ENCODE data around the gene TMEM106B. TPM values are rescaled to one million over a fixed set of nuclear protein-coding genes. Genes with fewer than 3 reads are reported as not detected.

TMEM106B gene
- total and polyA plus RNA-seq, 2 experiments from 2014 or later = 48.7 to 80.5 TPM

GRCh38 chr7:12199363-12199762, 11.7 kb upstream of the TMEM106B start:
- DNase-seq = no peak
- Histone ChIP-seq H4K20me1 (ENCODE audit: insufficient read depth) (no peaks in the 10 kb centered on the region), H3K9me2 (ENCODE audit: insufficient read depth) (no peaks in the 10 kb centered on the region), H3K9me3 (ENCODE audit: low read depth) (no peaks in the 10 kb centered on the region), H3K4me2 (ENCODE audit: unreplicated experiment) (no peak overlapping the region), H3K27me3 (replicated peaks; ENCODE audit: insufficient read depth) (0 out of 2 replicates have a peak, but pooled peaks cover 3% of the 10 kb centered on the region), H3K36me3 (ENCODE audit: low read depth) (no peaks in the 10 kb centered on the region), H3K9ac (no peak overlapping the region), H3K79me2 (ENCODE audit: insufficient read depth) (no peaks in the 10 kb centered on the region), H3F3A (ENCODE audit: insufficient read depth) (no peaks in the 10 kb centered on the region), H3K4me3 (no peak overlapping the region), H2AFZ (no peak overlapping the region), H3K4me1 (ENCODE audit: insufficient read depth) (no peaks in the 10 kb centered on the region), H3K27ac (no peak overlapping the region)
- TF ChIP-seq EZH2phosphoT487 (IDR thresholded peaks at IDR 0.05; ENCODE audit: insufficient read depth, low read depth) (no peak), EZH2 (IDR thresholded peaks at IDR 0.05; ENCODE audit: insufficient read depth, poor library complexity, severe bottlenecking) (no peak)
- in situ Hi-C loops (cut with MboI) = no loop called here

- H3K4me2 ChIP-seq (ENCODE audit: unreplicated experiment) = no peak overlapping the region
- no peak for DNase-seq
- H3K9ac ChIP-seq = no peak overlapping the region
- 21 to 30% methylated on average over 2 of the region's 2 CpGs for WGBS, 2 experiments (ENCODE audit: low coverage in 1 of 2, low lambda C conversion rate in 2 of 2, missing lambda C conversion rate in 2 of 2)
- no peaks in the 10 kb centered on the region for H3K9me3 ChIP-seq (ENCODE audit: low read depth)
- no peaks in the 10 kb centered on the region for H4K20me1 ChIP-seq (ENCODE audit: insufficient read depth)
- no peaks in the 10 kb centered on the region for H3K36me3 ChIP-seq (ENCODE audit: low read depth)
- no peaks in the 10 kb centered on the region; the same call in 1 of the 2 replicates for H3K4me1 ChIP-seq (ENCODE audit: insufficient read depth)
- H3K4me3 ChIP-seq = no peak overlapping the region
- TF ChIP-seq EZH2phosphoT487 (IDR thresholded peaks at IDR 0.05; ENCODE audit: insufficient read depth, low read depth) = no peak
- in situ Hi-C loops (cut with MboI) = no loop called here
- H3K27me3 ChIP-seq (replicated peaks; ENCODE audit: insufficient read depth) = peaks cover 21% of the 10 kb centered on the region
- H2AFZ ChIP-seq = no peak overlapping the region
- no peaks in the 10 kb centered on the region for H3K9me2 ChIP-seq (ENCODE audit: insufficient read depth)
- no peak overlapping the region for H3K27ac ChIP-seq
- H3K79me2 ChIP-seq (ENCODE audit: insufficient read depth) = peaks cover 6% of the 10 kb centered on the region
- H3F3A ChIP-seq (ENCODE audit: insufficient read depth) = no peaks in the 10 kb centered on the region
Measured at GRCh38 chr7:12207046-12207445, 4.0 kb upstream of the TMEM106B start.

GRCh38 chr7:12209221-12209620, 1.9 kb upstream of the TMEM106B start:
- Histone ChIP-seq H3K4me2 (ENCODE audit: unreplicated experiment) (no peak overlapping the region), H3K4me3 (no peak overlapping the region), H3K27ac (no peak overlapping the region), H3K4me1 (ENCODE audit: insufficient read depth) (peaks cover 6% of the 10 kb centered on the region; the same call in 1 of the 2 replicates), H2AFZ (no peak overlapping the region), H3K9me3 (ENCODE audit: low read depth) (no peaks in the 10 kb centered on the region), H3F3A (ENCODE audit: insufficient read depth) (no peaks in the 10 kb centered on the region), H3K9ac (no peak overlapping the region), H4K20me1 (ENCODE audit: insufficient read depth) (no peaks in the 10 kb centered on the region), H3K27me3 (replicated peaks; ENCODE audit: insufficient read depth) (peaks cover 21% of the 10 kb centered on the region), H3K36me3 (ENCODE audit: low read depth) (no peaks in the 10 kb centered on the region), H3K79me2 (ENCODE audit: insufficient read depth) (peaks cover 27% of the 10 kb centered on the region), H3K9me2 (ENCODE audit: insufficient read depth) (no peaks in the 10 kb centered on the region)
- no peak for TF ChIP-seq EZH2 (IDR thresholded peaks at IDR 0.05; ENCODE audit: insufficient read depth, poor library complexity, severe bottlenecking)
- TF ChIP-seq EZH2phosphoT487 (IDR thresholded peaks at IDR 0.05; ENCODE audit: insufficient read depth, low read depth) = no peak
- DNase-seq = no peak
- 25 to 29% methylated on average over 1 of the region's 1 CpG for WGBS, 2 experiments (ENCODE audit: low coverage in 1 of 2, low lambda C conversion rate in 2 of 2, missing lambda C conversion rate in 2 of 2)
- in situ Hi-C loops (cut with MboI) = no loop called here

- no peak for DNase-seq
- in situ Hi-C loops (cut with MboI) = no loop called here
- Histone ChIP-seq H3K4me3 (peak overlapping the region; percentile 90), H3K9me2 (ENCODE audit: insufficient read depth) (no peaks in the 10 kb centered on the region), H3K36me3 (ENCODE audit: low read depth) (no peaks in the 10 kb centered on the region), H4K20me1 (ENCODE audit: insufficient read depth) (no peaks in the 10 kb centered on the region), H3K9ac (peak overlapping the region; percentile 89), H3K27ac (no peak overlapping the region), H3F3A (ENCODE audit: insufficient read depth) (no peaks in the 10 kb centered on the region), H3K79me2 (ENCODE audit: insufficient read depth) (peaks cover 27% of the 10 kb centered on the region), H3K27me3 (replicated peaks; ENCODE audit: insufficient read depth) (peaks cover 14% of the 10 kb centered on the region), H2AFZ (peak overlapping the region; percentile 99), H3K4me2 (ENCODE audit: unreplicated experiment) (peak overlapping the region; percentile 92), H3K4me1 (ENCODE audit: insufficient read depth) (peaks cover 6% of the 10 kb centered on the region; the same call in 1 of the 2 replicates), H3K9me3 (ENCODE audit: low read depth) (no peaks in the 10 kb centered on the region)
- 3 to 4% methylated on average over 26 of the region's 26 CpGs for WGBS, 2 experiments (ENCODE audit: low coverage in 1 of 2, low lambda C conversion rate in 2 of 2, missing lambda C conversion rate in 2 of 2)
- TF ChIP-seq EZH2 (IDR thresholded peaks at IDR 0.05; ENCODE audit: insufficient read depth, poor library complexity, severe bottlenecking) = no peak
- TF ChIP-seq EZH2phosphoT487 (IDR thresholded peaks at IDR 0.05; ENCODE audit: insufficient read depth, low read depth) = no peak
Measured at GRCh38 chr7:12210179-12211053, 678 bp upstream of the TMEM106B start.
